GM12878 (cell line): ENCODE results near the gene CMTM3.

Experiments used
- MYC ChIP-seq: IDR thresholded peaks from 2 replicates; pipeline ENCODE4 v1.6.1; 2011; ENCODE audit warnings: mild to moderate bottlenecking, low read length, moderate library complexity, inconsistent platforms; ENCODE audit not compliant: insufficient read depth, insufficient replicate concordance, insufficient read length, severe bottlenecking
- NR2C1 ChIP-seq: fragments of 450-650 bp; IDR thresholded peaks from 2 replicates; pipeline ENCODE4 v1.6.1; 2017; ENCODE audit warnings: antibody characterized with exemption, mild to moderate bottlenecking, moderate library complexity
- RFX5 ChIP-seq: IDR thresholded peaks from 2 replicates; pipeline ENCODE4 v1.6.1; 2011; ENCODE audit warnings: low read depth, low read length, improper control_type of control experiment
- SIX5 ChIP-seq: IDR thresholded peaks from 2 replicates; pipeline ENCODE4 v1.6.1; 2011; ENCODE audit warnings: mild to moderate bottlenecking, low read depth, low read length, moderate library complexity; ENCODE audit not compliant: severe bottlenecking
- ZNF217 ChIP-seq: fragments of 450-650 bp; IDR thresholded peaks from 2 replicates; pipeline ENCODE4 v1.6.1; 2017; ENCODE audit warnings: antibody characterized with exemption, mild to moderate bottlenecking
- TF ChIP-seq, protein P1 (sequence below), 3 experiments: IDR thresholded peaks in 2 of 3; conservative IDR thresholded peaks in 1 of 3; 2 replicates each; pipeline ENCODE4 v1.5.1; 2011; ENCODE audit warnings: low read depth in 3 of 3, low read length in 3 of 3, mild to moderate bottlenecking in 3 of 3, control low read depth in 2 of 3, moderate library complexity in 2 of 3, inconsistent platforms in 1 of 3, mixed read lengths in 1 of 3; ENCODE audit not compliant: control insufficient read depth in 2 of 3, insufficient read depth in 1 of 3; ENCODE audit errors: extremely low read depth in 1 of 3
- TF ChIP-seq, protein P2 (sequence below): fragments of 450-650 bp; IDR thresholded peaks from 2 replicates; pipeline ENCODE4 v1.6.1; 2016; ENCODE audit warnings: mild to moderate bottlenecking

DNA sequence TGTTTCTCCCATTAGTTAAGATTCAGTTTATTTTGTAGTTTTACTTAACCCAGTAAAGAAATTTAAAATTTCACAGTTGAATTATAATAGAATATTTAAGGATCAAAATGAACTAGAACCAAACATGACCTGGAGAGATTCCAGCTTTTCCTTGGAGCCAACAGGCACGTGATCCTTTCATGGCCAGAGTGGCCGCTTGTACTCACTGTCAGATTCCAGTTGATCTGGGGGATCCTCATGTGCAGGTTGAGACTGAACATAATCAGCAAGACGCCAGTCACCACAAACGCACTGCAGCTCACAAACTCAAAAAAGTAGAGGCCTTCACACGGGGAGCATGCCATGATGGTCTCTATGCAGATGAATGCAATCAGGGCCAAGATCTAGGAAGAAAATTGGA lies 31.7 kb downstream of the CMTM3 start:
- TF ChIP-seq ZNF217 (no peak), RFX5 (no peak), MYC (no peak), NR2C1 (no peak), SIX5 (no peak)
- TF ChIP-seq, protein P1, sequence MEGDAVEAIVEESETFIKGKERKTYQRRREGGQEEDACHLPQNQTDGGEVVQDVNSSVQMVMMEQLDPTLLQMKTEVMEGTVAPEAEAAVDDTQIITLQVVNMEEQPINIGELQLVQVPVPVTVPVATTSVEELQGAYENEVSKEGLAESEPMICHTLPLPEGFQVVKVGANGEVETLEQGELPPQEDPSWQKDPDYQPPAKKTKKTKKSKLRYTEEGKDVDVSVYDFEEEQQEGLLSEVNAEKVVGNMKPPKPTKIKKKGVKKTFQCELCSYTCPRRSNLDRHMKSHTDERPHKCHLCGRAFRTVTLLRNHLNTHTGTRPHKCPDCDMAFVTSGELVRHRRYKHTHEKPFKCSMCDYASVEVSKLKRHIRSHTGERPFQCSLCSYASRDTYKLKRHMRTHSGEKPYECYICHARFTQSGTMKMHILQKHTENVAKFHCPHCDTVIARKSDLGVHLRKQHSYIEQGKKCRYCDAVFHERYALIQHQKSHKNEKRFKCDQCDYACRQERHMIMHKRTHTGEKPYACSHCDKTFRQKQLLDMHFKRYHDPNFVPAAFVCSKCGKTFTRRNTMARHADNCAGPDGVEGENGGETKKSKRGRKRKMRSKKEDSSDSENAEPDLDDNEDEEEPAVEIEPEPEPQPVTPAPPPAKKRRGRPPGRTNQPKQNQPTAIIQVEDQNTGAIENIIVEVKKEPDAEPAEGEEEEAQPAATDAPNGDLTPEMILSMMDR (IDR thresholded peaks at IDR 0.05 in 2 of 3, conservative IDR thresholded peaks at IDR 0.05 in 1 of 3; ENCODE audit: control insufficient read depth in 2 of 3, extremely low read depth in 1 of 3, insufficient read depth in 1 of 3, low read depth in 3 of 3, low read length in 3 of 3), result no peak
- TF ChIP-seq, protein P2, sequence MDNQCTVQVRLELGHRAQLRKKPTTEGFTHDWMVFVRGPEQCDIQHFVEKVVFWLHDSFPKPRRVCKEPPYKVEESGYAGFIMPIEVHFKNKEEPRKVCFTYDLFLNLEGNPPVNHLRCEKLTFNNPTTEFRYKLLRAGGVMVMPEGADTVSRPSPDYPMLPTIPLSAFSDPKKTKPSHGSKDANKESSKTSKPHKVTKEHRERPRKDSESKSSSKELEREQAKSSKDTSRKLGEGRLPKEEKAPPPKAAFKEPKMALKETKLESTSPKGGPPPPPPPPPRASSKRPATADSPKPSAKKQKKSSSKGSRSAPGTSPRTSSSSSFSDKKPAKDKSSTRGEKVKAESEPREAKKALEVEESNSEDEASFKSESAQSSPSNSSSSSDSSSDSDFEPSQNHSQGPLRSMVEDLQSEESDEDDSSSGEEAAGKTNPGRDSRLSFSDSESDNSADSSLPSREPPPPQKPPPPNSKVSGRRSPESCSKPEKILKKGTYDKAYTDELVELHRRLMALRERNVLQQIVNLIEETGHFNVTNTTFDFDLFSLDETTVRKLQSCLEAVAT, result no peak
